ENCODE results near the gene PTPRD.

- TF ChIP-seq EZH2phosphoT487 (IDR thresholded peaks at IDR 0.05; ENCODE audit: borderline replicate concordance): no peak
- TF ChIP-seq, protein P1, sequence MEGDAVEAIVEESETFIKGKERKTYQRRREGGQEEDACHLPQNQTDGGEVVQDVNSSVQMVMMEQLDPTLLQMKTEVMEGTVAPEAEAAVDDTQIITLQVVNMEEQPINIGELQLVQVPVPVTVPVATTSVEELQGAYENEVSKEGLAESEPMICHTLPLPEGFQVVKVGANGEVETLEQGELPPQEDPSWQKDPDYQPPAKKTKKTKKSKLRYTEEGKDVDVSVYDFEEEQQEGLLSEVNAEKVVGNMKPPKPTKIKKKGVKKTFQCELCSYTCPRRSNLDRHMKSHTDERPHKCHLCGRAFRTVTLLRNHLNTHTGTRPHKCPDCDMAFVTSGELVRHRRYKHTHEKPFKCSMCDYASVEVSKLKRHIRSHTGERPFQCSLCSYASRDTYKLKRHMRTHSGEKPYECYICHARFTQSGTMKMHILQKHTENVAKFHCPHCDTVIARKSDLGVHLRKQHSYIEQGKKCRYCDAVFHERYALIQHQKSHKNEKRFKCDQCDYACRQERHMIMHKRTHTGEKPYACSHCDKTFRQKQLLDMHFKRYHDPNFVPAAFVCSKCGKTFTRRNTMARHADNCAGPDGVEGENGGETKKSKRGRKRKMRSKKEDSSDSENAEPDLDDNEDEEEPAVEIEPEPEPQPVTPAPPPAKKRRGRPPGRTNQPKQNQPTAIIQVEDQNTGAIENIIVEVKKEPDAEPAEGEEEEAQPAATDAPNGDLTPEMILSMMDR (conservative IDR thresholded peaks at IDR 0.05; ENCODE audit: low read length): no peak
Measured at GRCh38 chr9:8649807-8650206, 1963.0 kb downstream of the PTPRD start.

All from Loucy (cell line).